Measurements from ENCODE around the gene SECISBP2L.
"Not testable (repeated sequence)": the region's sequence is repeated elsewhere in the genome, so short reads cannot be mapped to it uniquely, and the experiment has no call there.

Gene SECISBP2L

DNA sequence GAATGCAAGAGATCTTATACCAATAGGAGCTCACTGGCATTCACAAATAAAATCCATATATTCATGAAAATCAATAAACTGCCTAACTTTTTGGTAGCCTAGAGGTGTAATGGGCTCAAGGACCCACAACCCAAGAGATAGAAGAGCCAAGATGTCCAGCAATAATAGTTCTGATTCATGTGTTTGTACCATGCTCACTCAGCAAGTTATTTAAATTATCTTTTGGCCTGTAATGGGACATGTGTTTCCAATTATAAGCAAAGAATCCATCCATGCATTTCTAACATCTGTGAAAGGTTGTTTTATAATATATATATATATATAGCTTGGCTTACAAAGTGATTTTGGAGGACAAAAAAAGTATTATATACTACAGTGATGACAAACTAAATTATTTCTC, 52.9 kb downstream of the SECISBP2L start:
- DNase-seq (ENCODE audit: low read depth in 2 of 2), result no peak

DNA sequence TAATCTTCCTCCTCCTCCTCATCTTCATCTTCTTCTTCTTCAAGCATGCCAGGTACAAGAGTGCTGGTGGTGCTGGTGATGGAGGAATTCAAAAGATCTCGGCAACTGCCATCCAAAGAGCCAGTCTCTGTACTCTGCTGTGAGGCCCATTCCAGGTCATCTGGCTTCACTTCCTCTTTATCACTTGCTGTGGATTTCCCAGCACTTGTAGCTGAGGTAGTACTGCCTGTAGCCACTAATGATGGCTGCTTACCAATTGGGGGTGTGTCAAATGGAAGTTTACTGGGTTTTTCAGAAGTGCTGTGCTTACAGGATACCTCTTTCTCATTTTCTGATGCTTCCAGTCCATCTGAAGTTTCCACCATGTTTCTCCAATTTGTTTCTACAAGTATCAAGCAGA, 53.7 kb downstream of the SECISBP2L start:
- no peak for DNase-seq (ENCODE audit: low read depth in 2 of 2)

DNA sequence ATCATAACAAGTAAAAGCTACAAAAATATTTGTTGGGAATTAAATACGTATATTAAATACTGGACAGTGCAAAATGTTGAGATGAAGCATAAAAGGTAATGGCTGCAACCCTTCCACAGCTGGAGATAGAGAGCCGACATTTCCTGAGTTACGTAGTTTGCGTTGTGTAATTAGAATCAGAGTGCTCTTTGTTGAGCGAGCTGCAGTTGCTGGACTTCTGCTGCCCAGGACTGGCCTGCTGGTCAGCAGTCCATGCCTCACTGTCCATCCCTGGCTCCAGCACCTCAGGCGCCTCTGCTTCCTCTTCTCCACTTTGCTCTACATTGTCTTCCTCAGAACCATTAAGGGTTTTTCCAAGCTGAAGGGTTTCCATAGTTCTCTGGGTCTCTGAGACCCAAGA, 54.1 kb downstream of the SECISBP2L start:
- no peak for DNase-seq (ENCODE audit: low read depth in 2 of 2)

DNA sequence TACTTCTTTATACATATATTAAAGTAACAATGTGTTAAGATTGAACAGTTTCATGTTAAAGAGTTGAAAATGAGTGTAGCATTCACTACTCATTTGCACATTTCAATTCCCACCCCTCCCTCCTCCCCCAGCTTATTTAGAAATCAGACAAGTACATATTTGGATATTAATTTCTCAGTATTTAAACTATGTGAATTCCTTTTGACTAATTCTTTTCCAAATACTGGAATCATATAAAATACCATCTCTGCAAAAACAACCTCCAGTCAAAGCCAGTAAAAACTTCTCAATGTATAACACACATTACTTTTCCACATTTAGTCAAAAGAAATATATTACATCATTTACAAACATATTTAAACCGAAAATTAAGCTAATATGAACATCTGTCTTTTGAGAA, 57.1 kb downstream of the SECISBP2L start:
- DNase-seq (ENCODE audit: low read depth in 2 of 2), result no peak

DNA sequence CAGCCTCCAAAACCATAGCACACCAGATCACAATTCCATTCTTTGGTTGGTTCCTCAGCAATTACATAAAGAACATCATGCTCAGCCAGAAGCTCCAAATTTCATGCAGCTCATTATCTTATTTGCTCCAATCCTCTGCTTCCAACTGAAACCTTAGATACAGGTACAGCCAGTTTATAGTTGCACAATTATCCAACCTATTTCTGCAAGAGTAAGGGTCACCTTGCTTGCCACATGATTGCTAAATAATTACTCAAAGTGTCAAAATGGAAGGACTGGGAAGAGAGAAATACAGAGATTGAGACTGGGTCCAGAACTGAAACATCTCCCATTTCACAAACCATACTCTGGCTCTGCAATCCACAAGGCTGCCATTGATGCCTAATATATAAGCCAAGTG, 59.1 kb downstream of the SECISBP2L start:
- DNase-seq (ENCODE audit: low read depth in 2 of 2), result no peak

DNA sequence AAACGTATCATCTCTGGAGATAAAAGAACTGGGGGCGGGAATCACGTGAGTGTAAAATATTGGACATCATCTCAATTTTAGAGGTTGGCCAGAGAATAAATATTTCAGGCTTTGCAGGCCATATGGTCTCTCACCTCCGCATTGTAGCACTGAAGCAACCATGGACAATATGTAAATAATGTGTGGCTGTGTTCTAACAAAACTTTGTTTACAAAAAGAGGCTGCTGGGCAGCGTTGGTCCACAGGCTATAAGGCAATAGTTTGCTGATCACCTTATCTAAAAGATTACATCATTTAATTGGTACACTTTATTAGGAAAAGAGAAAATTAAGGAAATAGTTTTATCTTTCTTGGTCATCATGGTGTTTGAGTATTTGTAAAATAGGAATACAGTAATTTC, 60.0 kb downstream of the SECISBP2L start:
- no peak for DNase-seq (ENCODE audit: low read depth in 2 of 2)

DNA sequence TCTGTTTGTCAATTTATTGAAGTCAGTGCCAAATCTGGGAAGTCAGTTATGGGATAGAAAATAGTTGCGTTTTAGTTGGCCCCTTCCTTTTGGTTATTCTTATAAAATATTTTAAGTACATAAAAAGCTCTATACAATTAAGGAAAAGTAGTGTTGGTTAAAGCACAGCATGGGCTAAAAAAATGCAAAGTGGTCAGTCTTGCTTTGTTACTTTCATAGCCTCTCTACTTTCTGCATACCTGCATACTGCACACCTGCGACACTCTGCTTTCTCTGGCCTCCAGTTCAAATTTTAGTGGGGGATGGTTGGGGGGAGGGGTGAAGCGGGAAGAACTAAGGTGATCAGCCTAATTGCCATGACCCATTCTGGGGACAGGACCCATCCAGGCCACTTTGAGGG, 60.7 kb downstream of the SECISBP2L start:
- no peak for DNase-seq (ENCODE audit: low read depth in 2 of 2)

DNA sequence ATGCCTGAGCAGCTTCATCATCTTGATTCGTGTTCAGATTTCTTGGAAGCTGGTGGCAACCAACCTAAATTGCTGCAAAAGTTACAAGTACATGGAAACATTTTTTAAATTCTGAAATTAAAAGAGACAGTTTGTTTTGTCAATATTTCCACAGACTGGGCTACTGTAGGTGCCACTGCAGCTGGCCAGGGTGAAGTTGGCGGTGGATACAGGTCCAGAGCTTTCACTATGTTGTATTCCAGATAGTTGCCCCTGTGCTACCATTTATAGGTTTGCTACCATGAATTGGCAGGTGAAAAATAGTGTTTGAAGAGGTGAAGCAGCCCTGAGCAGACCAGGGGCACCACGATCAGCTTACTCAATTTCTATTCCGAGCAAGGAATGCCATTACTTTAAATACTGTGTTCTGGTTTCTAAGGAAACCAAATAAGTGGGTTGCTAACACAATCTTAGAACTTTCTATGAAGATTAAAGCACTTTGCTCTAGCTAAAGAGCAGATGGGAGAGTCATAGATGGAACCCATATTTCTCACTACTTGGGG, 61.4 kb downstream of the SECISBP2L start:
- no peak for DNase-seq (ENCODE audit: low read depth in 2 of 2)

DNA sequence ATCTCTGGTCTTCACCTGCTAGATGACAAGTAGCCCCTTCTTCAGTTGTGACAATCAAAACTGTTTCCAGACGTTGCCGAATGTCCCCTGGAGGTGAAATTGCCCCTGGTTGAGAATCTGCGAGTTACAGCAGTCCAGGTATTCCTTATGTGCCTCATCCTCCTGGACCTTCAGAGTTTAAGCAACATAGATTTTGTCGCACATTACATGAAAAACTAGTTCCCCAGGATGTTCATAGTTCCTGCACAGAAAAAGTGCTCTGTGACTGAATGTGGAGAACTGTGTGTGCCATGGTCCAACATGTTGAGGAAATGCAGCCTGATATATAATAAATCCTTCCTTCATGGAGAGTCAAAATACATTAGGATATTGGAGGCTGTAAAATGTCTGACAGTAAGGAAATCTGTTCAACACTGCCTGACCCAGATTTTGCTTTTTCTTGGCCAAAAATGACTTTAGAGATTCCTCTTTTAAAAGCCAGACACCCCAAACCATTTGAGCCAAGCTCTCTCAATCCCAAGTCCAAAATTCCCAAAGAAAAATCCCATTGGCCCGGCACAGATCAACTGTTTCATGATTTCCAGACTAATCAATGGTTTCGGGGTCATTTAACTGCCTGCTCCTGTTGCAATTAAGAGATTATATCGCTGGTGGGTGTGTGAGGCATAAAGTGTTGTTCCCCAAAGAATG, 62.1 kb downstream of the SECISBP2L start:
- no peak for DNase-seq (ENCODE audit: low read depth in 2 of 2)

DNA sequence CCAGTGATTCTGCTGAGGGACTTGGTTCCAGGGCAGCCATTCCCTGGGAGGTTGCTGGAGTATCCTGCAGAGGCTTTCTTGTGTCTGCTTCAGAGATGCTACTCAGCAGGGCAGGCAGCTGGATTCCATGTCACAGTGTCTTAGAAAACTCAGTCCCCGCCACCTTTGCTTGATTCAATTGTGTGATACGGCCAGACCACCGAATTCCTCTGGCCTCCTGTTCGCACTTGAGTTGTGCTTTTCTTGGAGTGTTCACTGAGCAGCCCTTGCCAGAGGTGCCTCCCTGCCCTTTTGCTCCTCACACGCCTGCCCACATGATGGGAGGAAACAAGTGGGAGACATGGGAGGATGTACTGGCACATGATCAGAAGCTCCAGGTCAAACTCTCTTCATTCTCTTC, 62.9 kb downstream of the SECISBP2L start:
- DNase-seq (ENCODE audit: low read depth in 2 of 2), result no peak

DNA sequence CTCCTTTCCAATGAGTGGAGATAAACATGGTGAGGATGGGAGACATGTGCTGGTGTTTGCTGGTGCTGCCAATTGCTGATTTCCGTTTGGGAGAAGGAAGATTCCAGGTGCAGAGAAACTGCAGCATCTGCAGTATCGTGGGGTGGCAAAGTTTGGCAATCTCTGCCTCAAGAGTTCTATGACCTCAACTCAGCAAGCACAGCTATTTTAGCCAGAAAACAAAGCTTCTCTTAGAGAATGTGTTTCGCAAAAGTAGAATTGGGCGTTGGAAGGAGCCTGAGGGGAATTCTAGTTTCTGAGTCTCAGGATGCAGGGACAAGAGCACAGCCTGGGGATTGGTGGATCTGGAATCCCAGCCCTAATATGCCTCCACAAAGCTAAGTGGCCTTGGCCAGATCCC, 64.3 kb downstream of the SECISBP2L start:
- no peak for DNase-seq (ENCODE audit: low read depth in 2 of 2)

DNA sequence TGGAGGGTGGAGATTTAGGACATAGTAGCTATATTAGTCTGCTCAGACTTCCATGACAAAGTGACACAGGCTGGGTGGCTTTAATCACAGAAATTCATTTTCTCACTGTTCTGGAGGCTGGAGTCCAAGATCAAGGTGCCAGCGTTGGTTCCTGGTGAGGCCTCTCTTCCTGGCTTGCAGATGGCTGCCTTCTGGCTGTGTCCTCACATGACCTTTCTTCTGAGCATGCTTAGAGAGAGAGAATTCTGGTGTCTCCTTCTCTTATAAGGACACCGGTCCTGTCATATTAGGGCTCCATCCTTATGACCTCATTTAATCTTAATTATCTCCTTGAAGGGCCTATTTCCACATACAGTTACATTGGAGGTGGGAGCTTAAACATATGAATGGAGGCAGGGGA, 67.6 kb downstream of the SECISBP2L start:
- no peak for DNase-seq (ENCODE audit: low read depth in 2 of 2)

DNA sequence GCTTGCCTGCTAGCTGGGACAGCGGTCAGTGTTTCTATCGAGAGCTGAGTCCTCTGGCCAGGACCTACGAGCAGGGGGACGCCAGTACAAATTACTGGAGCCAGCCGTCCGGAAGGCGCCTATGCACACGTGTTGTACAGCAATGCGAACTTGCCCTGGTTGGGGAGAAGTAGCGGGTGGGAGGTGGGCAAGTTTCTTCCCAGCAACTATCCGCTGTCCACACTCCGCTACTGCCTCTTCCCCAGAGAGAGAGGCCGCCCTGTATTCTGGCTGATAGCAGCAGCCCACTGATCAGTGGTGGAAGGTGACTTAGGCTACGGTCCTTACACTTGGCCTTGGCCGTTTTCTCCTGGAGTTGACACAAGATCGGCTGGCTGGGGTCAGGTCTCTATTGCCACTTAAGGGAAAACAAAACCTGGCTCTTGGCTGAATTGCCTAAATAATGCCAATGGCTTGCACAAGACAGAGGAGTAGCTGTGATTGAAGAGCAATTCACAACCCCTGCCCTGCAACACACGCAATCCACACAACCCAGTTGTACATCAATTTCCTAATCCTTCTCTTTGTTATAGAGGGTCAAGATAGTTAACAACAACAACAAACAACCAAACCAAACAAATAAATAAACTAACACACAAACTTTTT, 69.7 kb downstream of the SECISBP2L start:
- DNase-seq (ENCODE audit: low read depth in 2 of 2), result no peak

DNA sequence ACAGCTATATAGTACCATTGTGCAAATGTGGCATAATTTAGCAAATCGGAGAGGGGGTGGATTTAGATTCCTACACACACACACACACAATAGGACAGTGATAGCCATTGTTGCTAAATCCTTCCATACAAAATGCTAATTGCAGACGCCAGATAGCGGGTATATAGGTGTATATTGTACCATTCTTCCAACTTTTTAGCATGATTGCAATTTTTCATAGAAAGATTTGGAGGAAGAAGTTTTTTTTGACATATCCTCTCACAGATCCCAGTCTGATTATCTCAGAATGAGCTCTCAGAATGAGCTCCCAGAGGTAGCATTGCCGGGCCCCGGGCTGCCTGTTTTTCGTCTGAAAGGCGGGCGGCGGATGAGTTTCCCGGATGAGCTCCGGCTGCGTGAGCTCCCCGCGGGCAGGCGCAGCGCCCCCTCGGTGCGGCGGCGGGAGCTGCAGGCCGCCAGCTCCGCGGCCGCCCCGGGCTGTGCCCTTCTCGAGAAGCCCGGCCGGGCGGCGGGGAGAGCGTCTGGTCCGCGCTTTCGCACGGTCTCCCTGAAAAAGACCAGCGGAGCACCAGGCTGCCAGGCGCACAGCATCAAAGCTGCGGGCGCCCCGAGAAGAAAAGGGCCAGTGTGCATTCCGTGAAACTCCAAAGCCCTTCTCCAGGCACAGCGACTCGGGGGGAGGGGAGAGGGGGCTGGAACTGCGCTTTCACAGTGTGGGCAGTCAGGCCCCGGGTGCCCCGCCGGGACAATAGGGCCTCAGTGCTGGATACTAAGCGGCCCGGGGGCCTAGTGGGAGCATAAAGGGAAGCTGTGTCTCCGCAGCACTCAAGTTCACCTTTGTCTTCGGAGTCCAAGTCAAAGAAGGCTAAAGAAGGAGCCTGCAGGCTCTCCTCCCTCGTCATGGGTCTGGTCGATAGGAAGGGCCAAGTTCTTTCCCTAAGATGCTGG, 70.5 kb downstream of the SECISBP2L start:
- peak; percentile 27 to 45 for DNase-seq (ENCODE audit: low read depth in 2 of 2)

DNA sequence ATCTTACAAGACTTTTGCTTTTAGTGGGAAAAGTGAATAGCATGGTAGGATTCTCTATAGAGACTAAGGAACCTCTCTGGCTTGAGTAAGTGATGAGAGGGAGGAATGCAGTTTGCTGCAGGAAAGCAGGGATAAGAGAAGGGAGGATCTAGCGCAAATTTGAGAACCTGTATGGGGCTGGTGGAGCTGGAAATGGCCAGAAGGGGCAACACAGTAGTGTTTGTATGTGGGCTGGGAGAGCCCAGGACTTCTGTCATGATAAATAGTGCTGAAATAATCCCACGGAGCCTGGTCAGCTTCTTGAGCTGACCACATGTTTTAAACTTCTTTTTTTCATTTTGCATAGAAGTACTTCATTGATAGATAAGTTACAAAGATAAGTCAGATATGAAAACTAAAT, 71.4 kb downstream of the SECISBP2L start:
- DNase-seq (ENCODE audit: low read depth in 2 of 2), result no peak

DNA sequence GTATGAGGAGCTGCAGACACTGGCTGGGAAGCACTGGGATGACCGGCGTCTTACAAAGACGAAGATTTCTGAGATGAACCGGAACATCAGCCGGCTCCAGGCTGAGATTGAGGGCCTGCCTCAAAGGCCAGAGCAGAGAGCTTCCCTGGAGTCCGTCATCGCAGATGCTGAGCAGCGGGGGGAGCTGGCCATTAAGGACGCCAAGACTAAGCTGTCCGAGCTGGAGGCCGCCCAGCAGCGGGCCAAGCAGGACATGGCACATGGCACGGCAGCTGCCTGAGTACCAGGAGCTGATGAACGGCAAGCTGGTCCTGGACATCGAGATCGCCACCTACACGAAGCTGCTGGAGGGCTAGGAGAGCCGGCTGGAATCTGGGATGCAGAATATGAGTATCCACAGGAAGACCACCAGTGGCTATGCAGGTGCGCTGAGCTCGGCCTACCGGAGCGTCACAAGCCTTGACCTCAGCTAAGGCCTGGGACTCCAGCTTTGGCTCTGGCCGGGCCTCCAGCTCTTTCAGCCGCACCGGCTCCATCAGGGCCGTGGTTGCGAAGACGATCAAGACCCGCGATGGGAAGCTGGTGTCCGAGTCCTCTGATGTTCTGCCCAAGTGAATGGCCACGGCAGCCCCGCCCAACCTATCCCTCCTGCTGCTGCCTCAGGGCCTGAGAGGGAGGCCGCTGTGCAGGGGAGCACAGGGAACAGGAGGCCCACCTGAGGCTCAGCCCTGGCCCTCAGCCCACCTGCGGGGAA, 73.3 kb downstream of the SECISBP2L start:
- DNase-seq (ENCODE audit: low read depth in 2 of 2), result no peak

DNA sequence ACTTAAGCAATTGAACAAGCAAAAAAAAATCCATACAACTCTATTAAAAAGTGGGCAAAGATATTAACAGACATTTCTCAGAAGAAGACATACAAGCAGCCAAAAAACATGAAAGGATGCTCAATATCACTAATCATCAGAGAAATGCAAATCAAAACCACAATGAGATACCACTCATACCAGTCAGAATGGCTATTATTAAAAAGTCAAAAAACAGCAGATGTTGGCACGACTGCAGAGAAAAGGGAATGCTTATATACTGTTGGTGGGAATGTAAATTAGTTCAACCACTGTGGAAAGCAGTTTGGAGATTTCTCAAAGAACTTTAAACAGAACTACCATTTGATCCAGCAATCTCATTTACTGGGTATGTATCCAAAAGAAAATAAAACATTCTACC, 75.3 kb downstream of the SECISBP2L start:
- DNase-seq (ENCODE audit: low read depth in 2 of 2), result not testable (repeated sequence)

DNA sequence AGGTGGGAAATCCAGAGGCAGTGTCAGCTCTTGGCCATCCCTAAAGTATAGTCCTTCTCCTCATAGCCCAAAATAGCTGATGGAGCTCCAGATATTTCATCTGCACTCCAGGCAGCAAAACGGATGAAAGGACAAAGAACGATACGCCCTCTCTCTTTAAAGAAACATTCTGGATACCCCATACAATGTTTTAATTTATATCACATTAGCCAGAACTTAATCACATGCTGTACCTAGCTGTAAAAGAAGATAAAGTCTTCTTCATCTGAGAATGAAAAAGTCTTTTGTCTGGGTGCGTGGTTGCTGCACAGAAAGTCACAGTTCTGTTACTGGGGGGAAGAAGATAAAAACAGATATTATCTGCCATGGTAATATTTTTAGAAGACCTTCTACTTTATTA, 78.2 kb downstream of the SECISBP2L start:
- no peak for DNase-seq (ENCODE audit: low read depth in 2 of 2)

DNA sequence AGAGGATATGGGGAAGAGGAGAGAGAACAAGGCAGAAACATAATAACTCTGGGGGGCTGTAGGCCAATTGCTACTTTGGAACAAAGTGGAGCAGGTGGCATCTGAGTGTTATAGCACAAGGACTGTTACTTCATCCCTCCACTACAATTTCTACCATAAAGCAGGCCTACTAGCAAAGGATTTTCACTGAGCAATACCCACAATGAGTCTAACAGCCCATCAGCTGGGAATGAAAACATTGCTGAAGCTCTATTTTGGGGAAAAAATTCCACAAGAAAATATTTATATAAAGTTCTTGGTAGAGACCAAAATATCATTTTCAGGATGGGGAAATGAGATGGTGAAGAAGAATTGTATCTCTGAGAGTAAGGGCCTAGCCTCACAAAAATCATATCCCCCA, 78.9 kb downstream of the SECISBP2L start:
- no peak for DNase-seq (ENCODE audit: low read depth in 2 of 2)

DNA sequence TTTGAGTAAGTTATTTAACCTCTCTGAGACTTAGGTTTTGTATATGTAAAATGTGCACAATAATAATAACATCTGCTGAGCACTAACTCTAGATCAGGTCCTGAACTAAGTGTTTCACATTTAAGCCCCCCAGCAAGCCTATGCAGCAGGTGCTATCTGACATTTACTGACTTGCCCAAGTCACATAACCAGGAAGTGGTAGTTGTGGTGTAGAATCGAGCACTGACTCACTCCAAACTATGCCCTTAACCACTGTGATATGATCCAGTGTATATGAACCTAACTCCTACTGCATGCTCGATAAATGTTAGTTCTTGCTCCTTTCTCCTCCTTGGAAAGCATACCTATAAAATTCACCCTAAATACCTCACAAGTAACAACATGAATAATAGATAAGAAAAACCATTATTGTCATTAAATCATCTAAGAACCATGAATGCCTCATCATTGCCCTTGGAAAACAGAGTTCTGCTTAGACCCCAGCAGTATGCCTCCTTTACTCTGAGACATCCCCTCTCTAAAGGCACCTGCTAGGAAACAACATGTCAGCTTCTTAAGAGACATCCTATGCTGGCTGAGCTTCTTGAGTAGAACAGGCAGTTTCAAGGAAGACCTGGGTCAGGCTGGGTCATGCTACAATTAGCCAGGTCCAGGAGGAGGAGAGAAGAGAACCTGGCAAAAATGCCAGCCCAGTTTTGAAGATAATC, 79.5 kb downstream of the SECISBP2L start:
- peak in 1 of 2 donors; percentile 27 for DNase-seq (ENCODE audit: low read depth in 2 of 2)

DNA sequence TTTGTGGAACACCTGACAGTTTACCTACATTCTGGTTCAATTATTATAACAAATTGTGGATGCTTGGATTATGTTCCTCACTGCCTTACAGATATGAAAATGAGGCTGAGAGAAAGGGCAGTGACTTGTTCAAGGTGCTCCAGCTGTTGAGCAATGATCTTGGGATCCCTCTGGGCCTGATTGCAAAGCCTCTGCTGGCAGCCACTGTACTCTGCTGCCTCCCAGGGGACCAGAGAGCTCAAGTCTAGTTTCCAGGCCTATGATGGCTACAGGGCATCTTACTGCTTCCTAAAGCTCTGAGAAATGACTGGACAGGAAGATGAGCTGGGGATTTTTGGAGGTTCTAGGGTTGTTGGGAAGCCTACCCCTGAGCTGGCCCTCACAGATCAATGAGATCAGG, 80.3 kb downstream of the SECISBP2L start:
- DNase-seq (ENCODE audit: low read depth in 2 of 2), result no peak

Measured in stimulated activated CD8-positive, alpha-beta memory T cell treated with anti-CD3 and anti-CD28 coated beads, Interleukin-15, amount 100 ng/mL, for 4 hours (primary cell).